ENCODE data around the gene PKP4.

The PKP4 gene

DNA sequence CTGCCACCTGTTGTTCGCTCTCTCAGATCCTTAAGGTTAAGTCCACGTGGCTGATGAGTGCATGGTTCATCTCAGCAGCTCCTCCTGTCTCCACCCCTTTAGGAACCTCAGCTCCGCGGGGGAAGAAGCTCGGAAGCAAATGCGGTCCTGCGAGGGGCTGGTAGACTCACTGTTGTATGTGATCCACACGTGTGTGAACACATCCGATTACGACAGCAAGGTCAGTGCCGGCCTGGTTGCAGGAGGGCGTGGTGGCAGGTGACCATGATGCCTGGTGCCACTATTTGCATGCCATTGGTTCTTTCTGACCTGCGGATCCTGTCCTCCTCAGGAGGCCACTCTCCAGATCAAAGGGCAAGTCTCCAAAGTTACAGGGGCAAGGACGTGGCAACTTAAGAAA lies 204.5 kb downstream of the PKP4 start:
- peaks cover 46% of the 10 kb centered on the region for H3K36me3 ChIP-seq (ENCODE audit: control insufficient read depth, low read depth, low read length)
- H3K4me1 ChIP-seq (ENCODE audit: control insufficient read depth, low read depth, low read length), result no peaks in the 10 kb centered on the region
- H3K9ac ChIP-seq (ENCODE audit: low read length), result no peak overlapping the region
- H3K27ac ChIP-seq (ENCODE audit: low read length), result no peak overlapping the region
- no peak overlapping the region for H3K4me3 ChIP-seq (ENCODE audit: low read length)
- no peaks in the 10 kb centered on the region for H3K27me3 ChIP-seq (ENCODE audit: control insufficient read depth, insufficient read depth, low read length)
- H3K9me3 ChIP-seq (ENCODE audit: control insufficient read depth, low read depth, low read length), result no peaks in the 10 kb centered on the region

DNA sequence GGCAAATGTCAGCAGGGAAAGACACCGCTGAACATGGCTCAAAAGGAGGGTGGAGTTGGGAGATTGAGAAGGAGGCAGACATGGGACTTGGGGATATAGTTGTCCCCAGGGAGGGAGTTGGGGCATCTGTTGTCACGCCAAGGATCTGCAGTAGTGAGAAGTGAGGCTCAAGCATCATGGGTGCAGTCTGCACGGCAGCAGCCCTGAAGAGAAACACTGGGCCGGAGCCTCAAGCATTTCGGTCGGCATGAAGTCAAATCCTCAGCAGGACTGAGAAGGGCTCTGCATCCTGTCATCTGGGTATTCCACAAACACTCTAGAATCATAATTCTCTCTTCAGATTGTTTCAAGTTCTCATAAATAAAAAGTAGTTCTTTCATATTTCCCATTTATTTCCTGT lies 205.7 kb downstream of the PKP4 start:
- Histone ChIP-seq H3K36me3 (ENCODE audit: control insufficient read depth, low read depth, low read length) (peaks cover 58% of the 10 kb centered on the region), H3K9me3 (ENCODE audit: control insufficient read depth, low read depth, low read length) (no peaks in the 10 kb centered on the region), H3K27me3 (ENCODE audit: control insufficient read depth, insufficient read depth, low read length) (no peaks in the 10 kb centered on the region)

DNA sequence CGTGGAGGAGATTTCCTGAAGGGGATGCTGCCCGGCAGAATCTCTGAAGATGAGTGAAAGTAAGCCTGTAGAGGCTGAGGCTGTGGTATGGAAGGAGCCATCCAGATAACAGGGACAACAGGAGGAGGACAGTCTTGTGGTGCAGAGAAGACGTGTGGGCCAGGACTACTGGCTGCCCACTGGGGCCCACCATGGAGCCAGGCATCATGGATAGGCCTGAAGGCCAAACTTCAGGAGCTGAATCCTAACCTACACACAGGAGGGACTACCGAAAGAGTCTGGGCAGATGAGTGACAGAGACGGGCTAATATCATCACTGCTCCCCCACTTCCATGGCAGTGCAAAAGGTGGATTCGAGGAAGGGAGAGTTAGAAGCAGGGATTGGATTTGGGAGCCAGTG lies 207.0 kb downstream of the PKP4 start:
- Histone ChIP-seq H3K9me3 (ENCODE audit: control insufficient read depth, low read depth, low read length) (no peaks in the 10 kb centered on the region), H3K27ac (ENCODE audit: low read length) (no peak overlapping the region), H3K27me3 (ENCODE audit: control insufficient read depth, insufficient read depth, low read length) (no peaks in the 10 kb centered on the region), H3K9ac (ENCODE audit: low read length) (no peak overlapping the region), H3K36me3 (ENCODE audit: control insufficient read depth, low read depth, low read length) (peaks cover 68% of the 10 kb centered on the region), H3K4me3 (ENCODE audit: low read length) (no peak overlapping the region), H3K4me1 (ENCODE audit: control insufficient read depth, low read depth, low read length) (no peaks in the 10 kb centered on the region)

More for the DNA sequence above, 205.7 kb downstream of the PKP4 start:
- no peak overlapping the region for H3K9ac ChIP-seq (ENCODE audit: low read length)
- no peaks in the 10 kb centered on the region for H3K4me1 ChIP-seq (ENCODE audit: control insufficient read depth, low read depth, low read length)
- H3K27ac ChIP-seq (ENCODE audit: low read length), result no peak overlapping the region
- H3K4me3 ChIP-seq (ENCODE audit: low read length), result no peak overlapping the region

DNA sequence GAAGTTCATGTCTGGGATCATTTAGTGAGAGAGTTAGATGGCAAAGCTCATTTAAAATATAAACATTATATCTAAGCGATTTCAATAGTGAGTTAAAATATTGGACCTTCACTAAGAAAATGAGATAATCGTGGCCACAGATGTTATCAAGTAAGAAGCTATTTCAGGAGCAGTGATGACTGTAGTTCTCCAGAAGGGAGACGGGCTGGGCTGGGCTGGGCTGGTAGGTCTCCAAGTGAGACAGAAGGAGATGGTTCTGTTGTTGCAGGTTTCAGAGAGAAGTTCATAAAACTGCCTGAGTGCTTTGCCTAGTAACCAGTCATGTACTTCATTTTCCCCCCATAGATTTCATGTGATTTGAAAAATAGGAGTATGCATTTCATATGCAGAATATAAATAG lies 208.2 kb downstream of the PKP4 start:
- H3K27ac ChIP-seq (ENCODE audit: low read length), result no peak overlapping the region
- peaks cover 78% of the 10 kb centered on the region for H3K36me3 ChIP-seq (ENCODE audit: control insufficient read depth, low read depth, low read length)

DNA sequence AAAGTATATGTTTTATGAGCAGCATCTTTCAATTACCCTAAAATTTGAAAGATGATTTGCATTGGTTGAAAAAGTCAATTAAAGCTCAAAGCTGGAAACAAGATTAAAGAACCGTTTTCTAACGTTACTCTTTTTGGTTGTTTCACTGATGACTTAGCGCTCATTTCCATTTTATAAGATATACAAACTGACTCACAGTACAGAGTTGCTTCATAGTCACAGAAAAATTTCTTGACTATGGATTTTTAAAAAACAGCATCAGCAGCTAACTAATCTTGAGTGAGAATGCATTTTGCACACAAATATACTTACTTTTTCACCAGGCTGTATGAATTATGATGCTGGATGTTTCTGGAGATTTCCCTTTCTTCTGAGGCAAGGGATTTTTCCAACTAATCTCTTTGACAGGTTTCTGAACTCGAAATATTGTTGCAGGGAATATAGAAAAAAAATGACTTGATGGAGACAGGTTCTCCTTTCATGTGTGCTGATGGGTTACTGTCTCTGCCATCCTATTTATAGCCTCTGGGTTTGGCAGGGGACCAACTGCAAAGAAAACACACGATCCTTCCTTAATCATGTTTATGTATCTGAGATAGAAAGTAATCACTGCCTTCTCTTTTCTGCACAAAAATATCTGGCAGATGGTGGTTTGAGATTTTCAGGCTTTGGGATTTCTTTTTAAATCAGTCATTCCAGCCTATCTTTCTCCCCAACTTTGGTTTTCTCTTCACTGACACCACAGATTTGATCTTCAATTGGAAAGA lies 209.0 kb downstream of the PKP4 start:
- no peak overlapping the region for H3K9ac ChIP-seq (ENCODE audit: low read length)
- H3K27me3 ChIP-seq (ENCODE audit: control insufficient read depth, insufficient read depth, low read length), result no peaks in the 10 kb centered on the region
- no peak overlapping the region for H3K27ac ChIP-seq (ENCODE audit: low read length)
- no peak overlapping the region for H3K4me3 ChIP-seq (ENCODE audit: low read length)
- H3K36me3 ChIP-seq (ENCODE audit: control insufficient read depth, low read depth, low read length), result peaks cover 80% of the 10 kb centered on the region
- H3K4me1 ChIP-seq (ENCODE audit: control insufficient read depth, low read depth, low read length), result no peaks in the 10 kb centered on the region
- no peaks in the 10 kb centered on the region for H3K9me3 ChIP-seq (ENCODE audit: control insufficient read depth, low read depth, low read length)

More for the DNA sequence above, 208.2 kb downstream of the PKP4 start:
- no peaks in the 10 kb centered on the region for H3K4me1 ChIP-seq (ENCODE audit: control insufficient read depth, low read depth, low read length)
- no peaks in the 10 kb centered on the region for H3K27me3 ChIP-seq (ENCODE audit: control insufficient read depth, insufficient read depth, low read length)
- no peak overlapping the region for H3K9ac ChIP-seq (ENCODE audit: low read length)
- H3K4me3 ChIP-seq (ENCODE audit: low read length), result no peak overlapping the region
- no peaks in the 10 kb centered on the region for H3K9me3 ChIP-seq (ENCODE audit: control insufficient read depth, low read depth, low read length)

DNA sequence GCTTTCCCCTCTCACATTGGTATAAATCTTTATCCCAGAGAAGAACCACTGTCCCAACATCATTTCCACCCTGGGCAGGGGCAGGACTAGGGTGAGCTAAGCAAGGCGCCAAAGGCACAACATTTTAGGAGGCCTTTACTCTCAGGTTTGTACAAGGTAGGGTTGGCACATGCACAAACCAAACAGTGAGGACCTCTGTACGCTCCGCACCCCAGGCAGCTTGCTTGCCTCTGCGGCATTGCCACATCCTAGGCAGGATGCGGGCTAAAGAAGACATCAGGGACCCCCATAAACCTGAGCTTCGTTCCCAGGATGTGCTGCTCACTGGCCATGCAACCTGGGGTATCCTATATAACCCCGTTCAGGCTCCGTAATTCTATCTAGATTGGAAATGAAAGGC lies 210.2 kb downstream of the PKP4 start:
- Histone ChIP-seq H3K27ac (ENCODE audit: low read length) (no peak overlapping the region), H3K9ac (ENCODE audit: low read length) (no peak overlapping the region), H3K9me3 (ENCODE audit: control insufficient read depth, low read depth, low read length) (no peaks in the 10 kb centered on the region), H3K36me3 (ENCODE audit: control insufficient read depth, low read depth, low read length) (peaks cover 71% of the 10 kb centered on the region), H3K4me3 (ENCODE audit: low read length) (no peak overlapping the region), H3K27me3 (ENCODE audit: control insufficient read depth, insufficient read depth, low read length) (no peaks in the 10 kb centered on the region), H3K4me1 (ENCODE audit: control insufficient read depth, low read depth, low read length) (no peaks in the 10 kb centered on the region)

DNA sequence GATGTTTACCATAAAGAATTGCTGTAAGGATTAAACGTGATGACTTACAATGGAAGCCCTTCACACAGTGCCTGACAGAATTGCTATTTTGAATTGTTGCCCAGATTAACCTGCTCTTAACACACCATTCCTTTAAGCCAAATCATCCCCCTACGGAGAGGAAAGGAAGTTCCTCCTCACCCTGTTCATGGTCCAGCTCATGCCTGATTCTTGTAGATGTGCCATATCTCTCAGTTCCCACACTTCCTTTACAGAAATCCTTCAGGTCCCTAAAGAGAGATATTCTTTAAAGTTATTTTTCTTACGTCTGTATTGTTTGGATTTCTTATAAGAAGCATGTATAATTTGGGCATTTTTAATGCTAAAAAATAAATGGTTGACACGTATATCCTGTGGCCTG lies 210.8 kb downstream of the PKP4 start:
- Histone ChIP-seq H3K4me1 (ENCODE audit: control insufficient read depth, low read depth, low read length) (no peaks in the 10 kb centered on the region), H3K27me3 (ENCODE audit: control insufficient read depth, insufficient read depth, low read length) (no peaks in the 10 kb centered on the region), H3K9ac (ENCODE audit: low read length) (no peak overlapping the region), H3K27ac (ENCODE audit: low read length) (no peak overlapping the region), H3K9me3 (ENCODE audit: control insufficient read depth, low read depth, low read length) (no peaks in the 10 kb centered on the region), H3K4me3 (ENCODE audit: low read length) (no peak overlapping the region), H3K36me3 (ENCODE audit: control insufficient read depth, low read depth, low read length) (peaks cover 67% of the 10 kb centered on the region)

DNA sequence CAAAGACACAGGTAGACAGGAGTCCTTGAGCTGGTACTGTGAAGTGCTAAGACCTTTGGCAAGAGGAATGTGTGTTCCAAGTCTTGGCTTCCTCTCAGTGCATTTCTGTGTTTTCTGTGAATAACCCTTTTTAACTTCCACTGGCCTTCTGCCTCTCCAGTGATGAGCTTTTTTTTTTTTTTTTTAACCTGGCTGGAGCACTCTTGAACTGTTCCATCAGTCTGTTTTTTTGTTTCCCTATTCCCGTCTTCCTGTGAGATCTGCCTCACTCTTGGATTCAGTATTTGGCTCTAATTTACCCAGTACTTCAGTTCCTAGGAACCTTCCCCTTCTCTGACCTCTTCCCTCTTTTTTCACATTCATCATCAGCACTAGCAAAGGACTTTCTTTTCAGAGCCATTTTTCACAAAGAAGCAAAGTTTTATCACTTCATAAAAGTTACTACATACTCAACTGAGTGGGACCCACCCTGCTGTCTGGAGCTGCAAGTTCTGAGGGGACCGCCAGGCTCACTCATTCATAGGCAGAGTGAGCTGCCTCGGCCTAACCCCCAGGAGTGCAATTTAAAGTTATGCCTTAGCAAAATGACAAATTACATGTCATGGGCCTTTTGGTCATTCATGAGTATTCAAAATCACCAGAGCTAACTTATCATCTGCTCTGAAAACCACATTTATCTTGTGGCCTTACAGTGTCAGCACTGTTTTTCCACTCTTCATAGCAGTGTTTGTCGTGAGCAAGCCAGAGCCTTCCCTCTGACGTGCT lies 211.4 kb downstream of the PKP4 start:
- no peak overlapping the region for H3K4me3 ChIP-seq (ENCODE audit: low read length)
- H3K27me3 ChIP-seq (ENCODE audit: control insufficient read depth, insufficient read depth, low read length), result no peaks in the 10 kb centered on the region
- no peaks in the 10 kb centered on the region for H3K4me1 ChIP-seq (ENCODE audit: control insufficient read depth, low read depth, low read length)
- no peak overlapping the region for H3K9ac ChIP-seq (ENCODE audit: low read length)
- peaks cover 65% of the 10 kb centered on the region for H3K36me3 ChIP-seq (ENCODE audit: control insufficient read depth, low read depth, low read length)
- no peak overlapping the region for H3K27ac ChIP-seq (ENCODE audit: low read length)
- H3K9me3 ChIP-seq (ENCODE audit: control insufficient read depth, low read depth, low read length), result no peaks in the 10 kb centered on the region

DNA sequence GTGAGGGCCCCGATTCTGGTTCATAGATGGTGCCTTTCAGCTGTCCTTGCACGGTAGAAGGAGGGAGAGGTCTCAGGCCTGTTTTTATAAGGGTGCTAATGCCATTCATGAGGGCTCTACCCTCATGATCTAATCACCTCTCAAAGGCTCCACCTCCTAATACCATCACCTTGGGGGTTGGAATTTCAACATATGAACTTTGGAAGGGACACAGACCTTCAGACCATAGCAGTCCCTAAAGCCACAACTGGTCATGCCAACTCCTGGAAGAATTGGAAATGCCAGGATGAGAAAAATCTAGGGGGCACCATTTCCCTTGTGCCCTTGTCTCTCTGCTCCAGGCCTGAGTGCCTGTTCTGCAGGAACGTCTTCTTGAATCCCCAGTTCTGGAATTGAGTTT lies 213.5 kb downstream of the PKP4 start:
- Histone ChIP-seq H3K36me3 (ENCODE audit: control insufficient read depth, low read depth, low read length) (peaks cover 64% of the 10 kb centered on the region), H3K27ac (ENCODE audit: low read length) (no peak overlapping the region), H3K4me1 (ENCODE audit: control insufficient read depth, low read depth, low read length) (no peaks in the 10 kb centered on the region), H3K27me3 (ENCODE audit: control insufficient read depth, insufficient read depth, low read length) (no peaks in the 10 kb centered on the region), H3K9me3 (ENCODE audit: control insufficient read depth, low read depth, low read length) (no peaks in the 10 kb centered on the region), H3K4me3 (ENCODE audit: low read length) (no peak overlapping the region), H3K9ac (ENCODE audit: low read length) (no peak overlapping the region)

DNA sequence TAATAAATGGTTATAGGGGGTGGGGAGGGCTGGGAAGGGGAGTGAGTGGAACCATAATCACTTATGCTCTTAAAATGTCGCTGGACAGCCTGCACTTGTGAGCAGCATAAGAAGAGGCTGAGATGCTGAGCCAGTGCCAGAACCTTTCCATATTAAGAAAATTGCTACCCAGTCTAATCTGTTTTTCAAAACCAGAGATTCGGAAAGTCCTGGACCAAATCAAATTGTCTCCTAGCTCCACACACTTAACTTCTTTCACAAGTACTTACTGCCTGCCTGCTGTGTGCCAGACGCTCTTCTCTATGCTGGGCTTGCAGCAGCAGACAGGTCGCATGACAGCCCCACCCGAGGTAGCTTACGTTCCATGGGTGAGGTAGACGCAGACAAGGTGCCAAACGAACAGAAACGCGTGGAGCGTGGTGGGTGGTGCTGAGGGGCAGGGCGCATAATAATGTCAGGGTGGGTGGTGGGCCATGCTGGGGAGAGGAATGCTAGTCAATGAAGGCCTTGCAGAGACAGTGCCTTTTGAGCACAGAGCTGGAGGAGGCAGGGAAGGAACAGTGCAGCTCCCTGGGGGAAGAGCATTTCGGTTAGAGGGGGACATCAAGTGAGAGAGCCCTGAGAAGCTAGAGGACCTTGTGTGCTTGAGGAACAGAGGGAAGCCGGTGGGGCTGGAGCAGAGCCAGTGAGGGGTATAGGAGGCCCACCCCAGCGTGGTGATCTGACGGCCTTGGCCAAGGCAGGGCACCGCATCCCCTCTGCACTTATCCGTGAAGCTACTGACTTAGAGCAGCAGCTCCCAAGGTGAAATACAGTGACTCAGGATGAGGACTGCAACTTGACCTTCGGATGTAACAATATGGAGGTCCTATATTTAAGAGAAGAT lies 214.9 kb downstream of the PKP4 start:
- no peak overlapping the region for H3K9ac ChIP-seq (ENCODE audit: low read length)
- no peak overlapping the region for H3K27ac ChIP-seq (ENCODE audit: low read length)
- H3K9me3 ChIP-seq (ENCODE audit: control insufficient read depth, low read depth, low read length), result no peaks in the 10 kb centered on the region
- H3K27me3 ChIP-seq (ENCODE audit: control insufficient read depth, insufficient read depth, low read length), result no peaks in the 10 kb centered on the region
- H3K36me3 ChIP-seq (ENCODE audit: control insufficient read depth, low read depth, low read length), result peaks cover 63% of the 10 kb centered on the region
- no peak overlapping the region for H3K4me3 ChIP-seq (ENCODE audit: low read length)
- no peaks in the 10 kb centered on the region for H3K4me1 ChIP-seq (ENCODE audit: control insufficient read depth, low read depth, low read length)

DNA sequence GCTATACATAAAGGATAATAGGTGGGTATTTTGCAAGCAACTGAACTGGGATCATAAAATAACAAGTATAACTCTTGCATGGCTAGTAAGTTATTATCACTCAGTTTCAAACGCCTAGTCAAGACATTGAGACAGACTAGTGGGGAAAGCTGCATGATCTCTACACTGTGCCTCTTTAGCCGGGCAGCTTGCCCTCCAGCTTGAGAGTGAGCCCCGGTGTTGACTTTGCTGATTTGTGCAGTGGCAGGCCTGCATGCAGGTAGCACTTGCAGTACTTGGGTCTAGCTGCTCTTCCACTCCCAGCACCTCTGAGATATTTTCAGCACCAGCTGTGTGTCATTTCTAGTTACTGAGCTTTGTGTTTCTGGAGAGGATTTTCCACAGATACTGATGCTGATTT lies 219.5 kb downstream of the PKP4 start:
- Histone ChIP-seq H3K27ac (ENCODE audit: low read length) (no peak overlapping the region), H3K4me1 (ENCODE audit: control insufficient read depth, low read depth, low read length) (peaks cover 8% of the 10 kb centered on the region), H3K27me3 (ENCODE audit: control insufficient read depth, insufficient read depth, low read length) (no peaks in the 10 kb centered on the region), H3K4me3 (ENCODE audit: low read length) (no peak overlapping the region), H3K9ac (ENCODE audit: low read length) (no peak overlapping the region), H3K9me3 (ENCODE audit: control insufficient read depth, low read depth, low read length) (no peaks in the 10 kb centered on the region), H3K36me3 (ENCODE audit: control insufficient read depth, low read depth, low read length) (peaks cover 42% of the 10 kb centered on the region)
